NT2/D1 (cell line): Measurements from ENCODE around the gene NSUN2.

Experiments used
- DNase-seq: peaks from one replicate; pipeline ENCODE4 v3.0.0-alpha.2; 2011; ENCODE audit warnings: low read depth, low spot score
- H3K27me3 ChIP-seq: 2 replicates; pipeline ENCODE4 v1.6.0; 2011; ENCODE audit warnings: mild to moderate bottlenecking; ENCODE audit not compliant: insufficient read length, insufficient read depth
- H3K36me3 ChIP-seq: 2 replicates; pipeline ENCODE4 v1.6.1; 2011; ENCODE audit warnings: mild to moderate bottlenecking, low read length, mixed read lengths; ENCODE audit not compliant: insufficient read depth, insufficient read length
- H3K4me1 ChIP-seq: 2 replicates; pipeline ENCODE4 v1.5.1; 2011; ENCODE audit not compliant: insufficient read depth, insufficient read length
- H3K4me3 ChIP-seq: 2 replicates; pipeline ENCODE4 v1.5.1; 2011; ENCODE audit warnings: low read depth; ENCODE audit not compliant: insufficient read length
- H3K9ac ChIP-seq: 2 replicates; pipeline ENCODE4 v1.6.0; 2011; ENCODE audit warnings: low read depth; ENCODE audit not compliant: insufficient read length
- H3K9me3 ChIP-seq: 2 replicates; pipeline ENCODE4 v1.5.1; 2011; ENCODE audit warnings: mild to moderate bottlenecking, low read length; ENCODE audit not compliant: insufficient read depth
- SUZ12 ChIP-seq: IDR thresholded peaks from 2 replicates; pipeline ENCODE4 v1.6.1; 2011; ENCODE audit not compliant: insufficient read length, insufficient read depth; ENCODE audit errors: extremely low read depth
- YY1 ChIP-seq: IDR thresholded peaks from 2 replicates; pipeline ENCODE4 v1.6.1; 2011; ENCODE audit not compliant: insufficient read length, insufficient read depth
- ZNF274 ChIP-seq: IDR thresholded peaks from 2 replicates; pipeline ENCODE4 v1.6.1; 2011; ENCODE audit warnings: mild to moderate bottlenecking, low read depth, low read length

Gene NSUN2

DNA sequence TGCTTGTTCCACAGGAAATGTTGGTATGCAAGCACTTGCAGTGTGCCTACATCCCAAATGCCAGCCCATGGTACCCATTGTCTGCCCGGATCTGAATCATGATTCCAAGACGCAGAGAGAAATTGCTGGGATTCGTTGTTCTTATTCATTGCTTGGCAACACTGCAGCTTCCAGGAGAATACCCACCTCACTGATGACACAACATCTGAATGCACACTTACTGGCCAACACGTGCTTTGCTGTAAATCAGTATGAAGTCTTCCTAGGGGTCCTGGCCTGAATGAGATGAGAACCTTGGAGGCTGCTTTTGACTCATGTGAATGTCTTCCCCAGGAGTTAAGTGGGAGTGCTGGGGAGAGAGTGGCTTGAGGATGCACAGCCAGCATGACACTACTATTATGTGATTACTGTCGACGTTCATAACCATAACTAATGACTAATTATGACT is 12.0 kb upstream of the NSUN2 start:
- no peaks in the 10 kb centered on the region for H3K27me3 ChIP-seq
- DNase-seq: no peak
- no peak overlapping the region for H3K9ac ChIP-seq
- no peaks in the 10 kb centered on the region for H3K4me1 ChIP-seq
- TF ChIP-seq YY1 (no peak), ZNF274 (no peak), SUZ12 (no peak)
- H3K36me3 ChIP-seq: peaks cover 26% of the 10 kb centered on the region
- H3K9me3 ChIP-seq: no peaks in the 10 kb centered on the region
- H3K4me3 ChIP-seq: no peak overlapping the region

DNA sequence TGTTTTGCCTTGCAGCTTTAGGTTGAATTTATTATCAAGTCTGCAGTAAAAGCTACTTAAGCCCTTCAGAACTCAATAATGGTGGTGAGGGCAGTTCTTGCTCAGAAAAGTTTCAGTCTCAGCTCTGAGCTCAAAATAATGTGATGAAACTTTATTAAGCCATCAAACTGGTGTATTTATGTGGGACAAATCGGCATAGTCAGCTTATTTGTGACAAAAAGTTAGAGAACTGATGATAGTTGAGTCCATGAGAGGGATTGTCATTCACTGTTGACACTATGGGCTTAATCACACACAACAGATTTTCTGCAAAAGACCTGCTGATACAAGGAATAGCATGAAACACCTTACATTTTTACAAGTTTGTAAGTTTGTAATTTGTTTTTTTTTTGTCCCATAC is 9.8 kb upstream of the NSUN2 start:
- TF ChIP-seq YY1: no peak
- TF ChIP-seq ZNF274: no peak
- TF ChIP-seq SUZ12: no peak
- H3K4me1 ChIP-seq: no peaks in the 10 kb centered on the region

DNA sequence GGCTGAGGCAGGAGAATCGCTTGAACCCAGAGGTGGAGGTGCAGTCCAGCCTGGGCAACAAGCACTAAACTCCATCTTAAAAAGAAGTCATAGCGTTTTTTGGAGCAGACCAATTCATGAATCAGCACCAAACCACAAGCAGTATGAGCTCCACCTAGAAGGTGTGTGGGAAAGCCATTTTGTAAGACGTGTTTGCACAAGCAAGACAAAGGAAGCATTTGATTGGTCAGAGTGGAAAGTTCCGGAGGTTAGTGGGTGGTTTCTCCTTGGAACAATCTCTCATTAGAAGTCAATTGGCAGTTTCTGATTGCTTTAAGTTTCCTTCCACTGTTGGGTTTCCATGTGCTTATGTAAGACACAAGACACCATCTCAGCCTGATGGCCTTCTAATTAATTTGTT is 5.4 kb upstream of the NSUN2 start:
- peaks cover 25% of the 10 kb centered on the region for H3K36me3 ChIP-seq
- TF ChIP-seq ZNF274 (no peak), SUZ12 (no peak), YY1 (no peak)
- no peak for DNase-seq

More for the DNA sequence above, 9.8 kb upstream of the NSUN2 start:
- DNase-seq: no peak
- H3K27me3 ChIP-seq: no peaks in the 10 kb centered on the region
- H3K4me3 ChIP-seq: no peak overlapping the region
- H3K36me3 ChIP-seq: peaks cover 29% of the 10 kb centered on the region
- H3K9me3 ChIP-seq: no peaks in the 10 kb centered on the region
- no peak overlapping the region for H3K9ac ChIP-seq

DNA sequence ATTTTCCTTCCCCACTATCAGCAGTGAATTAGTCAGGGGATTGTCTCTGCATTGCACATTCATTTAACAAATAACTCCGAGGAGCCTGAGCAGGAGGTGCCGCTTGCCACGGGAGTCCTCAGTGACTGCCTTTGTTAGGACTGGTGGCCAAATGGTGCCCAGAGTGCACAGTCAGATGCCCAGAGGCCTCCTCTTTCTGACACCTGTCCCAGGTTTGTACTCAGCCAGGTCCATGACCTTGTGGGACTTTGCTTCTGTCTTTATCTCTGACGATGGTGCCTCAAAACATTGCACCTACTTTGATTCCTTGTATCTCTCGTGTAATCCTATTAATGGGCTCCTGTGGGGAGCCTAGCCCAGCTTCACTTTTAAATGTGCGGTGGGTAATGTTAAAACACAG is 4.7 kb upstream of the NSUN2 start:
- peaks cover 25% of the 10 kb centered on the region for H3K36me3 ChIP-seq
- TF ChIP-seq ZNF274 (no peak), SUZ12 (no peak), YY1 (no peak)
- peaks cover 4% of the 10 kb centered on the region for H3K4me1 ChIP-seq
- H3K9ac ChIP-seq: no peak overlapping the region
- no peaks in the 10 kb centered on the region for H3K9me3 ChIP-seq
- H3K4me3 ChIP-seq: no peak overlapping the region
- no peaks in the 10 kb centered on the region for H3K27me3 ChIP-seq
- no peak for DNase-seq

More for the DNA sequence above, 5.4 kb upstream of the NSUN2 start:
- H3K4me1 ChIP-seq: peaks cover 4% of the 10 kb centered on the region
- no peak overlapping the region for H3K9ac ChIP-seq
- H3K4me3 ChIP-seq: no peak overlapping the region
- H3K9me3 ChIP-seq: no peaks in the 10 kb centered on the region
- H3K27me3 ChIP-seq: no peaks in the 10 kb centered on the region

DNA sequence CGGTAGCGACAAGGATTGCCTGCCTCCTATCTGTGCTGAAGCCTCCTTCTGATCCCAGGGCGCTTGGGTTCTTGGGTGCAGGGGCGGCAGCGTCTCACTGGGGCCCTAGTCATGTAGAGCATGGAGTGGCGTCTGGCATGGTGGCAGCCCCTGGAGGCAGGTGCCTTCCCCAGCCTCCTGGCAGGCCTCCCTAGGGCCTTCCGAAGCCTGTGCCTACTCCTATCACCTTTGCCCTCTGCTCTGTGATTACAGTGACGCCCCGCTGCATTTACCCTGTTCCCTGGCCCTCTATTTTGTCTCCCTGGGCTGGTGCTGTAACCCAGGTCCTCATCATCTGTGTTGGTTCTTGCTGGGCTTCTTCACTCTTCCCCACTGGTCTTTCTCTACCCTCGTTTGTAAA is 4.2 kb upstream of the NSUN2 start:
- Histone ChIP-seq H3K9ac (no peak overlapping the region), H3K4me3 (no peak overlapping the region), H3K36me3 (peaks cover 27% of the 10 kb centered on the region), H3K9me3 (no peaks in the 10 kb centered on the region), H3K4me1 (peaks cover 4% of the 10 kb centered on the region), H3K27me3 (no peaks in the 10 kb centered on the region)
- no peak for DNase-seq
- no peak for TF ChIP-seq YY1
- TF ChIP-seq SUZ12: no peak
- no peak for TF ChIP-seq ZNF274

DNA sequence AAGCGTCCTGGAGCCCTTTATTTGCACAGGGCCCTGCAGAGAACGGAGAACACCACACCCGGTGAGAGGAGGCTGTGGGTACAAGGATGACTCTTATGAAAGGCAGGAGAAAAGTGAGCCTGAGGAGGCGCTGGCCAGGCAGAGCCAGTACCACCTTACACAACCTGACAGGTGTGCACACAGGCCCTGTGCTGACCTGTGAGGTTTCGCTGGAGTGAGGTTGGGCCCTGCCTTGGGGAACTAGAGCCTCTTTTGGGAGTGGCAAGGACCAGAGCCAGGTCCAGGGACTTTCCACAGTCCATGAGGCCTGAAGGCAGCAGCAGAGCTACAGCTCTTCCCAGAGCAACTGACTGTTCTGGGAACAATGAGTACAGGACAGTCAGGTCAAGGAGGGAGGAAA is 3.4 kb upstream of the NSUN2 start:
- H3K36me3 ChIP-seq: peaks cover 28% of the 10 kb centered on the region
- DNase-seq: no peak
- H3K27me3 ChIP-seq: no peaks in the 10 kb centered on the region
- H3K4me3 ChIP-seq: no peak overlapping the region
- no peaks in the 10 kb centered on the region for H3K9me3 ChIP-seq
- no peak overlapping the region for H3K9ac ChIP-seq
- H3K4me1 ChIP-seq: peaks cover 4% of the 10 kb centered on the region
- TF ChIP-seq SUZ12 (no peak), YY1 (no peak), ZNF274 (no peak)

DNA sequence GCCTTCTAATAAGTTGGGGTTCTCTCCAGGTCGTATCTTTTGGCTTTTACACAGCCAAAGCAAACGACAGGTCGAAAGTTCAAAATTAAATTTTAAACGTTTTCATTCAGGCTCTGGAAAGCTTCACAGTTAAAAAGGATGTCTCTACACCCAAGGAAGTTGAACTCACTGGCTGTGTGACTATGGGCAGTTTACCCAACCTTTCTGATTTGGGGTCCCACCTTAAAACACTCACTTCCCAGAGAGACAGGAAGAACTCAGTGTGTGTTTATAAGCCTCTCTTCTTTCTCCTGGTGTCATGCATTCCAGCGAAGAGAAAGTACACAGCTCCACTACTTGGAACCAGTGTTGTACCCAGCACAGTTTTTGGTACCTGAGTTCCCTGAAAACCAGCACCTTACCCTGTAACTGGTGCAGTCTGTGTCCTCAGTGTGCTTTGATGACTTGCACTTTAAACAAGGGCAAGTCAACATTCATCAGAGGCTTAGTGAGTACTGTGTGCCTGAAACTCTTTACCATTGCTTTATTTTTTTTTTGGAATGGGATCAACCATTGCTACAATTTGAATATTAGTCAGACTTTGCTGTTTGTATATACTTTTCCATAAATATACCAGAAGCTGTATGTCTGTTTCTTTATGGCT is 2.1 kb upstream of the NSUN2 start:
- Histone ChIP-seq H3K9ac (no peak overlapping the region), H3K9me3 (no peaks in the 10 kb centered on the region), H3K27me3 (no peaks in the 10 kb centered on the region), H3K4me3 (no peak overlapping the region), H3K4me1 (peaks cover 4% of the 10 kb centered on the region), H3K36me3 (peaks cover 37% of the 10 kb centered on the region)
- DNase-seq: no peak
- TF ChIP-seq SUZ12 (no peak), YY1 (no peak), ZNF274 (no peak)

DNA sequence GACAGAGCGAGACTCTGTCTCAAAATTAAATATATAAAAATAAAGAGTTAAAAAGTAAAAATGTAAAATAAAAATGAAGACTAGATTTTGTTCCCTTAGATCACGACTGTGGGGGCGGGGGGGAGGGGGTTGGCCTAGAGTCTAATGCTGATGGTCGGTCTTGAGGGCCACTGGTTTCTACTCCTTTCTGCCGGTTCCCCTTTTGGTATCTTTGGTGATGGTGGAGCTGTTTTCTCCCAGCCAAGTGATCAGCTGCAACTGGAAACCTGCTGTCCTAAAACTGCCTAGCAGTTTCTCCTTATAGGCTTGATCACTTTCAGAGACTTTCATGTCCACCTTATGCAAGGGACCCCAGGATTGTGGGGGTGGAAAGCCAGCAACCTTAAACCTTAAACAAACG is 1.5 kb upstream of the NSUN2 start:
- no peak for DNase-seq
- peak overlapping the region; percentile 85 for H3K9ac ChIP-seq
- TF ChIP-seq ZNF274 (no peak), SUZ12 (no peak), YY1 (no peak)
- H3K4me3 ChIP-seq: peak overlapping the region; percentile 78
- peaks cover 42% of the 10 kb centered on the region for H3K36me3 ChIP-seq
- no peaks in the 10 kb centered on the region for H3K27me3 ChIP-seq
- H3K4me1 ChIP-seq: peaks cover 4% of the 10 kb centered on the region
- no peaks in the 10 kb centered on the region for H3K9me3 ChIP-seq
